ENCODE data around the gene DHCR24.

The DHCR24 gene

GRCh38 chr1:54865238-54866073 lies 21.5 kb downstream of the DHCR24 start:
- DNase-seq (ENCODE audit: low spot score): peak; percentile 40
- no peak for FAIRE-seq

- no peak for FAIRE-seq
- no peak for DNase-seq (ENCODE audit: low spot score)
These were observed 22.4 kb downstream of the DHCR24 start for GRCh38 chr1:54864460-54865208.

GRCh38 chr1:54863267-54863665 lies 23.7 kb downstream of the DHCR24 start:
- no peak for DNase-seq (ENCODE audit: low spot score)
- no peak for FAIRE-seq

GRCh38 chr1:54861070-54861761 lies 25.8 kb downstream of the DHCR24 start:
- FAIRE-seq (peak; percentile 97), DNase-seq (ENCODE audit: low spot score) (peak; percentile 91)

- peak; percentile 55 for DNase-seq (ENCODE audit: low spot score)
- no peak for FAIRE-seq
These were observed 27.1 kb downstream of the DHCR24 start for GRCh38 chr1:54859700-54860391.

- peak; percentile 82 for DNase-seq (ENCODE audit: low spot score)
- FAIRE-seq: peak; percentile 90
These were observed 29.0 kb downstream of the DHCR24 start for GRCh38 chr1:54857746-54858561.

GRCh38 chr1:54857141-54857540 lies 29.9 kb downstream of the DHCR24 start:
- FAIRE-seq (no peak), DNase-seq (ENCODE audit: low spot score) (no peak)

- no peak for FAIRE-seq
- no peak for DNase-seq (ENCODE audit: low spot score)
These were observed 32.5 kb downstream of the DHCR24 start for GRCh38 chr1:54854381-54855020.

GRCh38 chr1:54853793-54854370 lies 33.1 kb downstream of the DHCR24 start:
- no peak for FAIRE-seq

GRCh38 chr1:54853096-54853792 lies 33.8 kb downstream of the DHCR24 start:
- FAIRE-seq (no peak), DNase-seq (ENCODE audit: low spot score) (no peak)

More at GRCh38 chr1:54853793-54854370, 33.1 kb downstream of the DHCR24 start:
- no peak for DNase-seq (ENCODE audit: low spot score)

- FAIRE-seq (peak; percentile 63), DNase-seq (ENCODE audit: low spot score) (no peak)
These were observed 35.0 kb downstream of the DHCR24 start for GRCh38 chr1:54851936-54852524.

- no peak for FAIRE-seq
- no peak for DNase-seq (ENCODE audit: low spot score)
These were observed 35.6 kb downstream of the DHCR24 start for GRCh38 chr1:54851406-54851805.

GRCh38 chr1:54850737-54851136 lies 36.3 kb downstream of the DHCR24 start:
- DNase-seq (ENCODE audit: low spot score): peak; percentile 93
- FAIRE-seq: peak; percentile 97

- FAIRE-seq (peak; percentile 97), DNase-seq (ENCODE audit: low spot score) (peak; percentile 72)
These were observed 36.8 kb downstream of the DHCR24 start for GRCh38 chr1:54850069-54850730.

- DNase-seq (ENCODE audit: low spot score): no peak
- no peak for FAIRE-seq
These were observed 37.6 kb downstream of the DHCR24 start for GRCh38 chr1:54849219-54850068.

- FAIRE-seq: no peak
- no peak for DNase-seq (ENCODE audit: low spot score)
These were observed 38.7 kb downstream of the DHCR24 start for GRCh38 chr1:54848134-54848948.

Data from RCC 7860 (cell line).